OCI-LY1 (cell line): Measurements from ENCODE around the gene FUT8.

Source experiments
- H2AFZ ChIP-seq: fragments of 200-600 bp; sonication (generic), shearing (Covaris generic); 2 replicates; pipeline ENCODE4 v1.6.0; 2014; ENCODE audit warnings: antibody characterized with exemption, mild to moderate bottlenecking, low read length
- H3F3A ChIP-seq: fragments of 200-600 bp; sonication (generic), shearing (Covaris generic); 2 replicates; pipeline ENCODE4 v1.6.0; 2014; ENCODE audit warnings: mild to moderate bottlenecking, antibody characterized with exemption, low read length, moderate library complexity; ENCODE audit not compliant: insufficient read depth
- H3K27ac ChIP-seq: fragments of 200-600 bp; sonication (generic); 2 replicates; pipeline ENCODE4 v1.5.1; 2014; ENCODE audit warnings: low read length, mixed run types, mild to moderate bottlenecking, low read depth; ENCODE audit not compliant: poor library complexity, severe bottlenecking
- H3K27me3 ChIP-seq: fragments of 200-600 bp; sonication (generic); 2 replicates; pipeline ENCODE4 v1.6.0; 2014; ENCODE audit warnings: antibody characterized with exemption, mild to moderate bottlenecking, low read length, moderate library complexity; ENCODE audit not compliant: insufficient read depth
- H3K36me3 ChIP-seq: fragments of 200-600 bp; sonication (generic); 2 replicates; pipeline ENCODE4 v1.6.1; 2014; ENCODE audit warnings: mild to moderate bottlenecking, antibody characterized with exemption, low read length, moderate library complexity, mixed read lengths; ENCODE audit not compliant: insufficient read depth
- H3K4me1 ChIP-seq: fragments of 200-600 bp; sonication (generic); 2 replicates; pipeline ENCODE4 v1.5.1; 2014; ENCODE audit warnings: mild to moderate bottlenecking, low read length, moderate library complexity; ENCODE audit not compliant: insufficient read depth, severe bottlenecking
- H3K4me2 ChIP-seq: fragments of 200-600 bp; sonication (generic), shearing (Covaris generic); 2 replicates; pipeline ENCODE4 v1.6.1; 2014; ENCODE audit warnings: low read length
- H3K4me3 ChIP-seq: fragments of 200-600 bp; sonication (generic); 2 replicates; pipeline ENCODE4 v1.5.1; 2014; ENCODE audit warnings: low read length, low read depth, mild to moderate bottlenecking, mixed read lengths; ENCODE audit not compliant: poor library complexity, severe bottlenecking
- H3K79me2 ChIP-seq: fragments of 200-600 bp; shearing (Covaris generic); 2 replicates; pipeline ENCODE4 v1.6.1; 2016; ENCODE audit warnings: mixed run types, low read length, mixed read lengths; ENCODE audit not compliant: insufficient read depth
- H3K9ac ChIP-seq: fragments of 200-600 bp; sonication (generic), shearing (Covaris generic); 2 replicates; pipeline ENCODE4 v1.6.1; 2014; ENCODE audit warnings: mild to moderate bottlenecking, low read length, mixed read lengths
- H3K9me2 ChIP-seq: fragments of 200-600 bp; sonication (generic), shearing (Covaris generic); 2 replicates; pipeline ENCODE4 v1.6.1; 2014; ENCODE audit warnings: low read depth, mild to moderate bottlenecking, low read length, mixed read lengths
- H3K9me3 ChIP-seq: fragments of 200-600 bp; shearing (Covaris generic); 2 replicates; pipeline ENCODE4 v1.6.1; 2014; ENCODE audit warnings: low read length, mixed read lengths
- H4K20me1 ChIP-seq: fragments of 200-600 bp; sonication (generic), shearing (Covaris generic); 2 replicates; pipeline ENCODE4 v1.6.0; 2016; ENCODE audit warnings: mild to moderate bottlenecking, low read length; ENCODE audit not compliant: insufficient read depth
- EZH2 ChIP-seq: fragments of 200-600 bp; sonication (generic), shearing (Covaris generic); IDR thresholded peaks from 2 replicates; pipeline ENCODE4 v1.8.0; 2017; ENCODE audit warnings: borderline replicate concordance, mixed run types, mild to moderate bottlenecking, antibody characterized with exemption, low read length, moderate library complexity, mixed read lengths
- TF ChIP-seq, protein P1 (sequence below): fragments of 200-600 bp; sonication (generic), shearing (Covaris generic); IDR thresholded peaks from 2 replicates; pipeline ENCODE4 v1.5.1; 2017; ENCODE audit warnings: mild to moderate bottlenecking, antibody characterized with exemption, low read length, moderate library complexity, mixed read lengths

FUT8 gene

DNA sequence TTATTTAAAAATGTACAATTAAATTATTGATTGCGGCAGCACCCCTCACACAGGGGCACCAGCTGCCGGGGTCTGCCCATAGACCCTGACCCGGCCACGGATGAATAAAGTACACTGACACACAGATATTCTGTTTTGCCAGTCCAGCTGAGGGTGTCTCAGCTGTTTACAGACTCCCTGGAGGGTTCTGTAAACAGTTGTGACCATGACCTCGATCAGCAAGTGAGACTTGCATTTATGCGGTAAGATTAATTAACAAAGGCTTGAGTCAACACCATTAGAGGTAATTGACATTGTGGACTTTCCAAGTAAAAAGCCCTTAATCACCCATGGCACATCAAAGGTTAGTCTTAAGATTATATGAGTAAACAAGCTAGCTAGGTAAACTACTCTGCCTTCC, 94.3 kb downstream of the FUT8 start:
- Histone ChIP-seq H3K27me3 (no peaks in the 10 kb centered on the region), H3K9me3 (no peaks in the 10 kb centered on the region; the same call in none of the 2 replicates), H3K4me2 (no peak overlapping the region), H2AFZ (no peak overlapping the region), H3F3A (no peaks in the 10 kb centered on the region), H3K36me3 (peaks cover 12% of the 10 kb centered on the region; the same call in 1 of the 2 replicates), H3K27ac (no peak overlapping the region), H3K9ac (no peak overlapping the region), H4K20me1 (no peaks in the 10 kb centered on the region), H3K4me1 (no peaks in the 10 kb centered on the region), H3K79me2 (peaks cover 66% of the 10 kb centered on the region), H3K4me3 (no peak overlapping the region), H3K9me2 (no peaks in the 10 kb centered on the region)
- TF ChIP-seq, protein P1, sequence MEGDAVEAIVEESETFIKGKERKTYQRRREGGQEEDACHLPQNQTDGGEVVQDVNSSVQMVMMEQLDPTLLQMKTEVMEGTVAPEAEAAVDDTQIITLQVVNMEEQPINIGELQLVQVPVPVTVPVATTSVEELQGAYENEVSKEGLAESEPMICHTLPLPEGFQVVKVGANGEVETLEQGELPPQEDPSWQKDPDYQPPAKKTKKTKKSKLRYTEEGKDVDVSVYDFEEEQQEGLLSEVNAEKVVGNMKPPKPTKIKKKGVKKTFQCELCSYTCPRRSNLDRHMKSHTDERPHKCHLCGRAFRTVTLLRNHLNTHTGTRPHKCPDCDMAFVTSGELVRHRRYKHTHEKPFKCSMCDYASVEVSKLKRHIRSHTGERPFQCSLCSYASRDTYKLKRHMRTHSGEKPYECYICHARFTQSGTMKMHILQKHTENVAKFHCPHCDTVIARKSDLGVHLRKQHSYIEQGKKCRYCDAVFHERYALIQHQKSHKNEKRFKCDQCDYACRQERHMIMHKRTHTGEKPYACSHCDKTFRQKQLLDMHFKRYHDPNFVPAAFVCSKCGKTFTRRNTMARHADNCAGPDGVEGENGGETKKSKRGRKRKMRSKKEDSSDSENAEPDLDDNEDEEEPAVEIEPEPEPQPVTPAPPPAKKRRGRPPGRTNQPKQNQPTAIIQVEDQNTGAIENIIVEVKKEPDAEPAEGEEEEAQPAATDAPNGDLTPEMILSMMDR: no peak

DNA sequence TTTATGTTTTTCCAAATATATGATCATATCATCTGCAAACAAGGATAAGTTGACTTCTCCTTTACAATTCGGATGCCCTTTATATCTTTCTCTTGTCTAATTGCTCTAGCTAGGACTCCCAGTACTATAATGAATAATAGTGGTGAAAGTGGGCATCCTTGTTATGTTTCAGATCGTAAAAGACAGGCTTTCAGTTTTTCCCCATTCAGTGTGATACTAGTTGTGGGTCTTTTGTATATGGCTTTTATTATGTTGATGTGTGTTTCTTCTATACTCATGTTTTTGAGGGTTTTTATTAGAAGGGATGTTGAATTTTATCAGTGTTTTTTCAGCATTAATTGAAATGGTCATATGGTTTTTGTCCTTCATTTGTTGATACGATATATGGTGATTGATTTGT, 97.3 kb downstream of the FUT8 start:
- H3K4me1 ChIP-seq: no peaks in the 10 kb centered on the region
- no peak overlapping the region for H3K4me3 ChIP-seq
- TF ChIP-seq EZH2: no peak
- TF ChIP-seq, protein P1: no peak
- no peaks in the 10 kb centered on the region for H3F3A ChIP-seq
- no peak overlapping the region for H3K9ac ChIP-seq
- no peak overlapping the region for H3K4me2 ChIP-seq
- no peak overlapping the region for H3K27ac ChIP-seq
- no peaks in the 10 kb centered on the region for H3K27me3 ChIP-seq
- peaks cover 70% of the 10 kb centered on the region for H3K79me2 ChIP-seq
- no peak overlapping the region for H2AFZ ChIP-seq
- H3K9me2 ChIP-seq: no peaks in the 10 kb centered on the region
- H4K20me1 ChIP-seq: no peaks in the 10 kb centered on the region
- H3K9me3 ChIP-seq: no peaks in the 10 kb centered on the region; the same call in none of the 2 replicates
- H3K36me3 ChIP-seq: peaks cover 12% of the 10 kb centered on the region; the same call in 1 of the 2 replicates

DNA sequence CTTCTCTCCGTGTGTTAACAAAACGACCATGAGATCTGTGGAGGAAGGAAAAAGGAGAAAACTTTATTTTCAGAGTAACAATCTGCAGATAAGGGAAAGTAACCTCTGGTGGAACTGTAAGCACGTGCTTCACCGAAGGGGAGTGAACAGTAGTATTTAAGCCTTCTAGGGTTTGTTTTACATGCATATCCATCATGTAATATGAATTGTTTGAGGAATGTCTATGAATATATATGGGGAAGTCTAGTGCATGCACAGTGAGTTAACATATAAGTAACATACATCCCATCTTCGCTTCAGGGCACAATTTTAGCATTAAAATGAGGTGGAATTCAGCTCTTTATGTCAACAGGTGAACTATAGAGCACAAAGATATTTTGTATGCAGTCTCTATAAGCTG, 101.1 kb downstream of the FUT8 start:
- no peaks in the 10 kb centered on the region for H3F3A ChIP-seq
- no peak overlapping the region for H3K27ac ChIP-seq
- no peak overlapping the region for H2AFZ ChIP-seq
- H3K4me1 ChIP-seq: no peaks in the 10 kb centered on the region
- H3K9me2 ChIP-seq: no peaks in the 10 kb centered on the region
- no peaks in the 10 kb centered on the region for H3K27me3 ChIP-seq
- H3K36me3 ChIP-seq: no peaks in the 10 kb centered on the region
- H3K79me2 ChIP-seq: peaks cover 63% of the 10 kb centered on the region
- no peaks in the 10 kb centered on the region for H4K20me1 ChIP-seq
- TF ChIP-seq EZH2: no peak
- TF ChIP-seq, protein P1: no peak
- no peak overlapping the region for H3K4me2 ChIP-seq
- H3K9me3 ChIP-seq: no peaks in the 10 kb centered on the region; the same call in none of the 2 replicates
- no peak overlapping the region for H3K4me3 ChIP-seq
- no peak overlapping the region for H3K9ac ChIP-seq
